ENCODE measurements around the gene STPG4.
"Not testable (repeated sequence)": the region's sequence is repeated elsewhere in the genome, so short reads cannot be mapped to it uniquely, and the experiment has no call there.

Gene STPG4

GRCh38 chr2:47172922-47173695 is 18.0 kb upstream of the STPG4 start:
- DNase-seq = no peak

DNA sequence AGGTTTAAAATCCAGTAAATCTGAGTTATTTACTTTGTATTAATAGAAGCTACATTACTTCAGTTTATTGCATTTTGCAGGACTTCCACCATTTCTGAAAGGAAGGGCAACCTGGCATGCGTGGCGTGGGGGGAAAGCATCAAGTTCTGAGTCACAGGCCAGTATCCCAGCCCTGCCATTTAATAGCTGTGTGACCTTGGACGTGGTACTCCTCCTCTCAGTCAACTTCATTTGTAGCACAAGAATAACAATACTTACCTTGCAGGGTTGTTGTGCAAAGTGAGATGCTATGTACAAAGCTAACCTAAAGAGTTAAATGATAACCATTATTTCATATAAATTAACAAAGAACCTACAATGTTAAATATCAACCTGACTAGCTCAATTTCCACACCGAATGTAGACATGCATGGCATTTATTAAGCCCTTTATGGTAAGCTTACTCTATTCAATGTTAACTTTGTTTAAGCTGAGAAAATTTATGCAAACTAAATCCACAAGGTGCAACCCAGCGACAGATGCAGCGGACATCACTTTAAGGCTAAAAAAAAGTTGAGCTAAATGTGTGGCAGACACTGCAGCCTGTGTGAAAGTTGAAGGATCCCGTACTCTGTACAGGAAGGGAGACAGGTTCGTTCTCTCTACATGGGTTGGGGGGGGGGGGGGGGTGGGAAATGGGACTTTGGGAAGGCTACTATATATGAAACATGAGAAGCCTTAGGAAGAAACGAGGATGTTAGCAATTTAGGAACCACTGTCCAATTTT is 17.2 kb upstream of the STPG4 start:
- no peak for DNase-seq

DNA sequence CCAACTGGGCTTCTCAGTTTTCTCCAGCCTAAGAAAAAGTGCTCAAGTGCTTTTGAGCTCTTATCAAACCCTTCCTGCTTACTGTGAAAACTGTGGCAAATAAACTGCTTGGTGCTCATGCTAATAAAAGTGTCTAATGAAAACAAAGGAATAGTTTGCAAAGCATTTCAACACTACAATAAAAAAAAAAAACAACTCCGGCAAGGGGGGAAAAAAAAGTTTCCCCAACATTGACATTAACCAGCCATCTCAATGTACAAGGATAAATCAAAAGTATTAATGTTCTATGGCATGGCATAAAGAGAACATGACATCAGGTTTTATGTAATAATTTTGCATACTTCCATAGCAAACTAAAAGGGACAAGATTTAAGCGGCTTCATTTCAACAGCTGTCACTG is 14.7 kb upstream of the STPG4 start:
- no peak for DNase-seq

DNA sequence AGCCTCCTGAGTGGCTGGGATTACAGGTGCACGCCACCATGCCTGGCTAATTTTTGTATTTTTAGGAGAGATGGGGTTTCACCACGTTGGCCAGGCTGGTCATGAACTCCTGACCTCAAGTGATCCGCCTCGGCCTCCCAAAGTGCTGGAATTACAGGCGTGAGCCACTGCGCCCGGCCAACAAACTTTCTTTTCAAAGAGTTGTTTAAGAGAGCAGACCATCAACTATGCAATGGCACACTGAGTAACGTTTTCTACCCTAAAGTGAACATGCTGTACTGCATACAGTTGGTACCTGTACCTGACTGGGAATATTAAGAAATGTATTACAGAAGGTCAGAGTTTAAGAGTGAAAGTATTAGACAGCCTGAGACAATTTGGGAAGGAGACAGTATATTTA is 13.8 kb upstream of the STPG4 start:
- DNase-seq = not testable (repeated sequence)

DNA sequence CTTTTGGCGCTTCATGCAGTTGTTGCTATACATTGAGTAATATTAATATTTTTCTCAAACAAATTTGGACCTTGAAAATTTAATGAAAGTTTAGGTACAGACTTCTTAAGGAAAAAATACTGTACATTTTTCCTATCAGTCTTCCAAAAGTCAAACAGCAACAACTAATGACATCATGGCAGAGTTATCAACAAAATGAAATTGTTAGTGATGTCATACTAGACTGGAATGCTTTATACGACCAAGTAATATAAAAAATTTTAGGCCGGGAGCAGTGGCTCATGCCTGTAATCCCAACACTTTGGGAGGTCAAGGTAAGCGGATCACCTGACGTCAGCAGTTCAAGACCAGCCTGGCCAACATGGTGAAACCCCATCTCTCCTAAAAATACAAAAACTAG is 12.0 kb upstream of the STPG4 start:
- DNase-seq = no peak

DNA sequence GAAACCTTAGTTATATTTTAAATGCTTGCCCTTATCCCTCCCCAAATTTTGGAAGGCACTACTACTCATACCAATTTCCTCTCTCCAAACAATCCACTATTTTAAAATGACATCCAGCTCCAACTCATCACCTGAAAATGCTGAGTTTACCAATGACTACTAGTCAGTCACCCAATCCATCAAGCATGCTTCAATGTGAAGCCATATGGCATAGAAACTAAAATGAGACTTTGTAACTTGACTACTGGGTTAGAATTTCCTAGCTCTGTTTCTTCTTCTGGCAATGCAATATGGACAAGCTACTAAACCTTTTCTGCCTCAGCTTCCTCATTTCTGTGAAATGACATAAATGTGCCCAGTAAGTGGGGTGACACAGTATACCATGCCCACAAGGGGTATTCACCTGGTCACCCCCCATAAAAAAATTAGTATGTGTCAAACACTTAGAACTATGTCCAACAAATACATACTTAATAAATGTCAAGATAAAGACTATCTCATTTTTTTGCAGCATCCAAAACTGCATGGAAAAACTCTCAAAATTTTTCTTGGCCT is 10.0 kb upstream of the STPG4 start:
- no peak for DNase-seq

- DNase-seq = no peak
Observed at GRCh38 chr2:47162780-47163179, 7.7 kb upstream of the STPG4 start.

DNA sequence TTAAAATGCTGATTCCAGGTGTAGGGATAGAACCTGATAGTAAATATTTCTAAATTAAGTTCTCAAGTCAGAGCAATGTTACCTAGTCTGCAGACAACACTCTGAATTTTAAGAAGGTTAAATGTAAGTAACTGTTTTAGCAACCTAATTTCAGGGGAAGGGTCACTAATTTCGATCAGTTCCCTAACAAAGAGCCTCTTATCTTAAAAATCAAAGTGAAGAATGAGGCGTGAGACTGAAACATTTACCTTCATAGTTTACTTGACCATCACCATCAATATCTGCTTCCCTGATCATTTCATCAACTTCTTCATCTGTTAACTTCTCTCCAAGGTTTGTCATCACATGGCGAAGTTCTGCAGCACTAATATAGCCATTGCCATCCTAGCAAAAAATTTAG is 6.4 kb upstream of the STPG4 start:
- DNase-seq = no peak

- no peak for DNase-seq
Observed at GRCh38 chr2:47160660-47161059, 5.6 kb upstream of the STPG4 start.

- DNase-seq = no peak
Observed at GRCh38 chr2:47160211-47160610, 5.1 kb upstream of the STPG4 start.

- DNase-seq = no peak
Observed at GRCh38 chr2:47159627-47160026, 4.5 kb upstream of the STPG4 start.

DNA sequence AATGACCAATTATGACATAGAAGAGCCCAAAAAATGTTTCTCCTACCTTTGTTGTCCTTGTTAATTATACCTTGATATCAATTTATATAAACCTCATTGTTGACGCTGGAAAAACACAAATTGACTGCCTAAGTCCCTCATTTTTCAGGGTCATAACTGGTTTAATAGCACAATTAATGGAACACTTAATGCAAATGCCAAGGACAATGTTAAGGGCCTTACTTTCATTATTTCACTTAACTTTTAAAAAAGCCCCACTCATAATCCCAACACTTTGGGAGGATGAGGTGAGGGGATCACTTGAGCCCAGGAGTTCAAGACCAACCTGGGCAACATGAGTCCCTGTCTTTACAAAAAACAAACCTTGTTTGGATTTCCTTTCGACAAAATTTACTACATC is 3.5 kb upstream of the STPG4 start:
- no peak for DNase-seq

DNA sequence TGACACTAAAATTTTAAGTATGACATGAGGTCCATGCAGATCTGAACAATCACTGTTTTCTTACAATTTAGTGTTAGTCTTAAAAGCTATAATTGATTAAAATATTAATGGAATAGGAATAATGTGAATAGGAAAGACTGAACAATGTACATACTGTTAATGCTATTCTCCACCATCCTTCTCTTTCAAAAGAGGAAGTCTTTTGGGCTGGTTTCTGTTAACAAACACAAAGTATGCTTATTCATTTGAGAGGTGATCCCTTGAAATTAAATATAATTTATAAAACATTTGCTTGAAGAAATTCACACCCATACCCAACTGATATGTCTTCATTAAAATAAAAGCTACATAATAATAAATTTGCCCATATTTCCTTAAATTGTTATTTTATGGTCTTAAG is 2.3 kb downstream of the STPG4 start:
- DNase-seq = no peak

- no peak for DNase-seq
Observed at GRCh38 chr2:47150175-47150574, 4.9 kb downstream of the STPG4 start.

- DNase-seq = no peak
Observed at GRCh38 chr2:47147021-47147420, 8.1 kb downstream of the STPG4 start.

DNA sequence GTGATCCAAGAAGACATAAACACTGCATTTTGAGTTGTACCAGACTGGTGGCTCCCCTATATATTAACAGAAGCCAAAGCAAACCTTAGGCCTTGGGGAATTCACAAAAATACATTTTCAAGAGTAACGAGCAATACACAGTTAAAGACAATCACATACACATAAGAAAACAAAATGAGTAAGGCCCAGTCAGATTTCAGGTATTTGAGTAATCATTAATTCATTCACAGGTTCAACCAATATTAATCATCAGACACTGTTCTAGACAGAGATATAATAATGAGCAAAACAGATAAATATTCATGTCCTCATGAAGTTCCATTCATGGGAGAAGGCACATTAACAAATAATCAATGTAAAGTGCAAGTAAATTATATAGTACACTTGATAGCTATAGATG is 9.6 kb downstream of the STPG4 start:
- DNase-seq = no peak

GRCh38 chr2:47141520-47141919 is 13.6 kb downstream of the STPG4 start:
- DNase-seq = no peak

DNA sequence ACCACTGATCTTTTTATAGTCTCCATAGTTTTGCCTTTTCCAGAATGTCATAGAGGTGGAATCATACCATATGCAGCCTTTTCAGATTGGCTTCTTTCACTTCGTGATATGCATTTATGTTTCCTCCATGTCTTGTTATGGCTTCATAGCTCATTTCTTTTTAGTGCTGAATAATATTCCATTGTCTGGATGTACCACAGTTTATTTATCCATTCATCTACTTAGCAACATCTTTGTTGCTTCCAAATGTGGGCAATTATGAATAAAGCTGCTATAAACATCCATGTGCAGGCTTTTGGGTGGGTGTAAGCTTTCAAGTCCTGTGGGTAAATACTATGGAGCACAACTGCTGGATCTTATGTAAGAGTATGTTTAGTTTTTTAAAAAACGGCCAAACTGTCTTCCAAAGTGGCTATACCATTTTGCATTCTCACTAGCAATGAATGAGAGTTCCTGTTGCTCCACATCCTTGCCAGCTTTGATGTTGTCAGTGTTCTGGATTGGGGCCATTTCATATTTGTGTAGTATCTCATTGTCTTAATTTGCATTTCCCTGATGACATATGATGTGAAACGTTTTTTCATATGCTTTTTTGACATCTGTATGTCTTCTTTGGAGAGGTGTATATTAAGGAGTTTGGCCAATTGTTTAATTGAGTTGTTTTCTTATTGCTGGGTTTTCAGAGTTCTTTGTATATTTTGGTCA is 20.6 kb downstream of the STPG4 start:
- no peak for DNase-seq

DNA sequence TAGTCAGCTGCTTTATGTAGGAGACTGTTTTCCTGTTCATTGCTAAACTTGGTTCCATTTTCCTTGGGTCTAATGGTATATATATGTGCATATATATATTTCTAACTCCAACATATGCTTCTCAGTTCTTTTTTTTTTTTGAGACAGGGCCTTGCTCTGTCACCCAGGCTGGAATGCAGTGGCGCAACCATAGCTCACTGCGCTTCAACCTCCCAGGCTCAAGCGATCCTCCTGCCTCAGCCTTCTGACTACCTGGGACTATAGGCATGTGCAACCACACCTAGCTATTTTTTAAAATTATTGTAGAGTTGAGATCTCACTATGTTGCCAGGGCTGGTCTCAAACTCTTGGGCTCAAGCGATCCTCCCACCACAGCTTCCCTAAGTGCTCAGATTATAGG is 22.1 kb downstream of the STPG4 start:
- no peak for DNase-seq

- DNase-seq = no peak
Observed at GRCh38 chr2:47129191-47129706, 25.9 kb downstream of the STPG4 start.

DNA sequence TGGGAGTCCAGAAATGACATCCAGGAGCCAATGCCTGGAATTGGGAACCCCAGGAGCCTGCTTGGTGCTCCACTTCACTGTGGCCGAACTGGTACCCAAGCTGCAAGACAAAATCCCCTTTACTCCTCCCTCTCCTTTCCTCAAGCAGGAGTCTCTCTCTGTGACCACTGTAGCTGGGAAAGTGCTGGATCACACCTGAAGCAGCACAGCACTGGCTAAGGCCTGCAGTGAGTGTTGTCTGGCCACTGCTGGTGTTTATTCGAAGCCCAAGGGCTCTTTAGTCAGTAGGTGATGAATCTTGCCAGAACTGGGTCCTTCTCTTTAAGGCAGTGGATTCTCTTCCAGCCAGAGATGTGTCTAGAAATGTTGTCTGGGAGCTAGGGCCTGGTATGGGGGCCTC is 26.4 kb downstream of the STPG4 start:
- no peak for DNase-seq

DNA sequence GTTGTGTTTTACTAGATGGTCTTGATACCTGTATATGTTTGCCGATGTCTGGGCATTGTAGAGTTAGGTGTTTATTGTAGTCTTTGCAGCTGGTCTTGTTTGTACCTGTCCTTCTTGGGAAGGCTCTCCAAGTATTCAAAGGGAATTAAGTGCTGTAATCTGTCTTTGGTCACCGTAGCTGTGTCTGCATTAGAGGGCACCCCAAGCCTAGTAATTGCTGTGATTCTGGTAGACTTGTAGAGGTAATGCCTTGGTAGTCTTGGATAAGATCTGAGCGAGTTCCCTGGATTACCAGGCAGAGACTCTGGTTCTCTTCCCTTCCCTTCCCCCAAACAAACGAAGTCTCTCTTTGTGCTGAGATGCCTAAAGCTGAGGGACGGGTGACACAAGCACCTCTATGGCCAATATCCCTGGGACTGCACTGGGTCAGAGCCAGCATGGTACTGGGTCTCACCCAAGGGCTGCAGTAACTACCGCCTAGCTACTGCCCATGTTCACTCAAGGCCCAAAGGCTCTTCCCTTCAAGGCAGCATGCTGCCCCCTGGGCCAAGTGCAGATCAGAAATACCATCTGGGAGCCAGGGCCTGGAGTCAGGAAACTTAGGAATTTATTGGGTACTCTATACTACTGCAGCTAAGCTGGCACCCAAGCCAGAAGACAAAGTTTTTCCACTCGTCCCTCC is 27.1 kb downstream of the STPG4 start:
- no peak for DNase-seq

- DNase-seq = no peak
Observed at GRCh38 chr2:47126783-47127182, 28.3 kb downstream of the STPG4 start.

Data from DMS79 treated with DMSO at 0.1 percent for 48 hours (cell line).